Measurements from ENCODE around the gene FBXO30. TPM values are rescaled to one million over a fixed set of nuclear protein-coding genes. Genes with fewer than 3 reads are reported as not detected.

FBXO30 gene, protein sequence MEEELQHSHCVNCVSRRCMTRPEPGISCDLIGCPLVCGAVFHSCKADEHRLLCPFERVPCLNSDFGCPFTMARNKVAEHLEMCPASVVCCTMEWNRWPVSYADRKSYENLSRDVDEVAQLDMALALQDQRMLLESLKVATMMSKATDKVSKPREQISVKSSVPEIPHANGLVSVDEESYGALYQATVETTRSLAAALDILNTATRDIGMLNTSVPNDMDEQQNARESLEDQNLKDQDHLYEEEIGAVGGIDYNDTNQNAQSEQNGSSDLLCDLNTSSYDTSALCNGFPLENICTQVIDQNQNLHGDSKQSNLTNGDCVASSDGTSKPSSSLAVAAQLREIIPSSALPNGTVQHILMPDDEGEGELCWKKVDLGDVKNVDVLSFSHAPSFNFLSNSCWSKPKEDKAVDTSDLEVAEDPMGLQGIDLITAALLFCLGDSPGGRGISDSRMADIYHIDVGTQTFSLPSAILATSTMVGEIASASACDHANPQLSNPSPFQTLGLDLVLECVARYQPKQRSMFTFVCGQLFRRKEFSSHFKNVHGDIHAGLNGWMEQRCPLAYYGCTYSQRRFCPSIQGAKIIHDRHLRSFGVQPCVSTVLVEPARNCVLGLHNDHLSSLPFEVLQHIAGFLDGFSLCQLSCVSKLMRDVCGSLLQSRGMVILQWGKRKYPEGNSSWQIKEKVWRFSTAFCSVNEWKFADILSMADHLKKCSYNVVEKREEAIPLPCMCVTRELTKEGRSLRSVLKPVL
- total RNA-seq, result 12.1 TPM

DNA sequence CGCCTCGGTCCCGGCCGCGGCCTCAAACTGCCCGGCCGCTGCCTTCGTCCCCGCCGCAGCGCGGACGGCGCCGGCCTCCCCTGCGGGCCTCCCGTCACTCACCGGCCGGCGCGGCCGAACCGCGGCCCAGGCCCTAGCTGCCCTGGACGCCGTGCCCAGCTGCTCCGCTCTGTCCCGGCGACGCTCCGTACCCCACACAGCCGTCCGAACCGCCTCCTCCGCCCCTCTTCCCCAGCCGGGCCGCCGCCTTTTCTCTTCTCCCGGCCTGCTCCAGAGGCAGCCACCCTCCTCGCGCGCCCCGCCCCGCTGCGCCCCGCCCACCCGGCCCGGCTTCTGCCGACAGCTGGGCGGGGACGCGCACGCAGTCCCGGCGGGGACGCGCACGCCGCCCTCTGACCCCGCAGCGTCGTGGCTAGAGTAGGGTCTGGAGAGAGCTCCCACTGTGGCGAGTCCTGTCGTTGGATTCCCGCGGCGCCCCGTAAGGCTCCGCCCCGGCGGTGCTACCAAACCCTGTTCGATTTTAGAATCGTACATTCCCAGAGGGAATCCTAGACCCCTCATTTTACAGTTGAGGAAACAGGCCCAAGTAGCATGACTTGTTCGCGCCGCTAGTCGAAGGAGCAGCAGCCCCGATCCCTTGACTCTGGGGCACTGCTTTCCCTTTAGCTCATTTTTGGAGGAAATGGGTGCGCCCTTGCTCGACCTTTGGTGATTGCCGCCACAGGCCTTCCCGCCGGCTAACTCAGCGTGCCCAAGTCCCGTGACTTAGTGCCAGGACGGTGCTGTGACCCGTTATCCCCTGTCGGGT is at the start of gene FBXO30:
TSS of gene FBXO30 (minus strand) at position 295 of the 808 bp plus-strand sequence. CDS start 8,390 bp downstream, outside the sequence.
- peak; percentile 84 for DNase-seq (ENCODE audit: low spot score)

DNA sequence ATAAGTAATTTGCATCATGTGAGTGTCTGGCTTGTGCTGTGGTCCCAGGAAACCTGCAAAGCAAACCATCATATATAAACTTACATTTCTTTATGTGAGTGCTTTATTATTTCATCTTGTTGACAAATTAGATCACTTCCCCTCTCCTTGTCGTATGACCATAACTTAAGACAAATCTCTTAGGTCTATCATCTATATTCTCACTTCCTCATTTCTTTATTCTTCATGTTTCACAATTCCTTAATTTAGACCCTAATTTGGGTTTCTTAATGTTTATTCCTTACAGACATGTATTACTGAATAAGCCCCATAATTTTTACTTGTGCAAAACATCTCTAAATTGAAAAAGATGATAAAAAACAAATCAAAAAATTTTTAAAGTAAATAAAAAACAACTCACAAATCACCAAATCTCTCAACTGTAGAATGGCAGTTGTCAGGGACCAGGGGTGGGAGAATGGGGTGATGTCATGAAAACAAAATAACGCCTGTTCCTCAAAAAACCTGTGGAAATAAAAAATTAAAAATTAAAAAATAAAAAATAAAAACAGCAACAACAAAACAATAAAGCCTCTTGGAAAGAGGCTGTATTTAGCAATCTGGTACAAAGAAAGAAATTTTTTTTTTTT is 49.5 kb upstream of the FBXO30 start:
- DNase-seq (ENCODE audit: low spot score), result no peak

DNA sequence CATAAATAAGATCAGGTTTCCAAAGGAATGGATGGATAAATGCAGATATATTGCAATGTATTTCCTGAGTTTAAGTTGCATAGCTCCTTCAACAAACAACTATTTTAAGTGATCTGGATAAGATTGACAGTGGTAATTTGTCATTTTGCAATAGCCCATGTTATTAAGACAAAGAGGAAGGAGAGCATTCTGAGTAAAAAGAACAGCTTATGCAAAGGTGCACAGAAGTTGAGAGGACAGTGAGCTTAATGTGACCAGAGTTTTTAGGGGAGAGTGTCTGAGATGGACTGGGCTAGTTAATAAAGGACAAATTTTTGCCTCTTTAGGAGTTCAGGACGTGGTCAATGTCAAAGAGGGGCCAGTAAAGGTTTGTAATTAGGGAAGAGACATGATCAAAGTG is 48.8 kb upstream of the FBXO30 start:
- no peak for DNase-seq (ENCODE audit: low spot score)

DNA sequence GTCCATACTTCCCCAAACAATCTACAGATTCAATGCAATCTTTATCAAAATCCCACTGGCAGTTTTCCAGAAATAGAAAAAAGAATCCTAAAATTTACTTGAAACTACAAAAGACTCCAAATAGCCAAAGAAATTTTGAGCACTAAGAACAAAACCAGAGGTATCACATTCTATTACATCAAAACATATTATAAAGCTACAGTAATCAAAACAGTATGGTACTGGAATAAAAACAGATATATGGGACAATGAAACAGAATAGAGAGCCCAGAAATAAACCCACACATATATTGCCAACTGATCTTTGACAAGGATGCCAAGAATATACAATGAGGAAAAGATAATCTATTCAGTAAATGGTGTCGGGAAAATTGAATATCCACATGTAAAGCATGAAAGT is 46.0 kb upstream of the FBXO30 start:
- no peak for DNase-seq (ENCODE audit: low spot score)

DNA sequence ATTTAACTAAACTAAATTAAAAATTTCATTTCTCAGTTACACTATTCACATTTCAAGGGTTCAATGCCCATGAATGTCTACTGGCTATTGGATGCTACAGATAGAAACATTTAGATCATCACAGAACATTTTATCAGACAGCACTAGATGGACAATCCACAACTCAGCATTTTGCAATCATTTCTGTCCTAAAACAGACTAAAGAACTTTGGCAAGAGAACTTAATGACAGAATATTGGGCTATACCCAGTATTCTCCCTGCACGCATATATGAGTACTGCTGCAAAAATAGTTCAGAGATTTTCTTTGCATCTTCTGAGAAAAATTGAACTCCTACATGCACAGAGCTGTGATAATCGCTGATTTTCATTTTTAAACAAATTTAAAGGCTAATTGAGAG is 36.1 kb upstream of the FBXO30 start:
- DNase-seq (ENCODE audit: low spot score), result no peak

DNA sequence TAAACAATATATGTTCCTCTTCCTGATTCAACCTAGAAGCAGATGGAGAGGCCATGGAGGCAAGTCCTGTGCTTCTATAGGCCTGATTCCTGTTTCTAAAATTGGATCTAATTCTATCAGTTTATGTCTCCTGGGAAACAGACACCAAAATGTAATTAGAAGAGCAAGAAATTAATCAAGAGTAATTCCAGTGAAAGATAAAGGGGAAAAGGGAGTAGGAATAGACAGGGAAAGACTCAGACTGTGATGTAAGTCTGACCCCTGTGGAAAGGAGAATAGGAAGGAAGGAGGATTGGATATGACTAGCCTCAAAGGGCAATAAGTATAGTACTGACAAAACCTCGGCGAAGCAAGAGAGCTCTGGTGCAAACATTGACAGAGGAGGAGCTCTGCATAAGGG is 33.9 kb upstream of the FBXO30 start:
- no peak for DNase-seq (ENCODE audit: low spot score)

DNA sequence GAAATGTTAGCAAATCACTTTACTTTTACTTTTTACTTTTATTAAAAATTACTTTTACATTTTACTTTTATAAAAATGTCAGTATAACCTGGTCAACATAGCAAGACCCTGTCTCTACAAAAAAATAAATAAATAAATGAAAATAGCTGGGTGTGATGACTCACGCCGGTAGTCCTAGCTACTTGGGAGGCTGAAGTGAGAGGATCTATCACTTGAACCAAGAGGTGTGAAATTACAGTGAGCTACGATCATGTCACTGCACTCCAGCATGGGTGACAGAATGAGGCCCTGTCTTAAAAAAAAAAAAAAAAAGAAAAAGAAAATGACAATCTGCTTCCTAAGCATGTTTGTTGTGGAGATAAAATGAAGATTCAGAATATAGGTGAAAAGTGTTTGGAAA is 31.0 kb upstream of the FBXO30 start:
- no peak for DNase-seq (ENCODE audit: low spot score)

DNA sequence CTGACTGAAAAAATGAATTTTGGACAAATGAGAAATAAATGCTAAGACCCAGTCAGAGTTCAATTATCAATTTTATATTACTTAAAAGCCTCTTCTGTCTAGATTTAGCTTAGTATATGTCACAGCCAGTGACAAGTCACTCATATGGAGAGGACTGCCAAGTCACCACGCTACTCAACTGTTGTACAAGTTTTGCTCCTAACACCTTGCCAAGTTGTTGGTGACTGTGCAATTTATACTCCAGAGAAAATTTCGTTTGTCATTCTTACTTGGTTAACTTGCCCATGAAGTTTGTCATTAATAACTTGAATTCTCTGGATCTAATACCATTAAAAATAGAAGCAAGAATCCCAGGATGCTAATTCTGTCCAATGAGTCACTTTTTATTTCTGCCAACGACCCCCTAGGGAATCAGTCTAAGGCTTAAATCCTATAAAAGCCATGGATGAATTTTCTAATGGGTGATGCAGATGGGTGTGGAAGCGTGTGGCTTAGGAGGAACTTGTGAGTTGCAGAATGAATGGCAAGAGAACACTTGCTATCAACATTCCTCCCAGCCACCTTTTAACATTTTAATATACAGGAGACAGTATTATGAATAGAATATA is 30.4 kb upstream of the FBXO30 start:
- no peak for DNase-seq (ENCODE audit: low spot score)

DNA sequence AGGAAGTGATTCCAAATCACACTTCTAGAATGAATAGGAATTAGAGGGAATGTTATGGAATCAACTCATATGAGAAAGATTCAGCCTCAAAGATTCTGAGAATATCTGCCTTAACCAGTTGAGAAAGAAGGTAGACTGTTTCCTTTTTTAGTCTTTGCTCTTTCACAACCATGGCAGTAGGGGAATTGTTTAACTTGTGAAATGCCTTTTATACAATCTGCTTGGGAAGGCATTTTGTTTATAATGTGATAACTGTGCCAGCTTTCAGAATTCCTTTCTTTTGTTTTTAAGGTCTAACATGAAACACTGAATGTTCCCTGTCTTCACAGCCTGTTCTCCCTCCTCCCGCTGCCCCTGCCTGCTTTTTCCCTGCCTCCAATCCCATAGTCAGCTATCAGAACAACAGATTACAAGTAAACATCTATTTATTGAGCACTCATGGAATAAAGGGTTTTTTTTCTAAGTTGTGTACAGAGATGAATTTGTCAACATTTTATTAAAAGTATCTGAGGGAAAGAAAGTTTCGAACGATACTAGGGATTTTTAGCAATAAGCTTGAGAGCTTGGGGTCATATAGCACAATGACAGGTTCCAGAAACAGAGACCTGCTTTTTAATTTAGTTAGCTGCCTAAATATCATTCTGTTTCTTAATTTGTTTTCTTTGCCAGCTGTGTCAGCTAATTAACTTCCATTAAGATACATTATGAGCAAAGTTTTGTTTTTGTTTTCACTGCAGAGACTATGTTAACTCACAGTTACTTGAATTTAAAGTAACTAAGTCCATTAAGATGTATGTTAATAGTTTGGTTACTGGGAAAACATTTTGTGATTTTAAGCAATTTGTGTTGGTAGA is 28.3 kb upstream of the FBXO30 start:
- DNase-seq (ENCODE audit: low spot score), result no peak

DNA sequence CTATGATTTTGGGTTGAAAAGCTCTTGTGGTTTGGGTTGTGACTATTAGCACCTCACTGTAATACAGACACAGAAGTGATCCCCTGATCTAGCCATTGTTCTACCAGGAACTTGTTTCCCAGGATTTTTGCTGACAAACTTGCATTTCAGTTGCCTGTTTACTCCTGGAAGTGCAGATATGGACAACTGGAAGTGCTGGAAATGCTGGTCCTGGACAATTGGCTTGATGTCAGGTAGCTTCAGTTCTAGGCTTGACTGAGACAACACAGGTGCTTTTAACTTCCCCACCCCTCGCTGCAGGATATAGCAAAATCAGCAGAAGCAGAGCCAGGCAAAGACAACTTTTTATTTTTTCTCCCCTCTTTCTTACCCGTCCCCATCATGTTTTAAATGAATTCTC is 27.1 kb upstream of the FBXO30 start:
- DNase-seq (ENCODE audit: low spot score), result no peak

DNA sequence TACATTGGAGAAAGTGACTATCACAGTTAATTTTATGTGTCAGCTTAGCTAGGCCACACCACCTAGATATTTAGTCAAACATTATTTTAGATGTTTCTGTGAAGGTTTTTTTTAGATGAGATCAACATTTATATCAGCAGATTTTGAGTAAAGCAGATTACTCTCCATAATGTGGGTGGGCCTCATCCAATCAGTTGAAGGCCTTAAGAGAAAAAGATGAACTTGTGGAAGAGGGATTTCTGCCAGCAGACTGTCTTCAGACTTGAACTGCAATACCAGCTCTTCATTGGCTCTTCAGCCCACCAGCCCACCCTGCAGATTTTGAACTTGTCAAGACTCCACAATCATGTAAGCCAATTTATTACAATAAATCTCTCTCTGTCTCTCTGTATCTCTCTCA is 25.1 kb upstream of the FBXO30 start:
- no peak for DNase-seq (ENCODE audit: low spot score)

DNA sequence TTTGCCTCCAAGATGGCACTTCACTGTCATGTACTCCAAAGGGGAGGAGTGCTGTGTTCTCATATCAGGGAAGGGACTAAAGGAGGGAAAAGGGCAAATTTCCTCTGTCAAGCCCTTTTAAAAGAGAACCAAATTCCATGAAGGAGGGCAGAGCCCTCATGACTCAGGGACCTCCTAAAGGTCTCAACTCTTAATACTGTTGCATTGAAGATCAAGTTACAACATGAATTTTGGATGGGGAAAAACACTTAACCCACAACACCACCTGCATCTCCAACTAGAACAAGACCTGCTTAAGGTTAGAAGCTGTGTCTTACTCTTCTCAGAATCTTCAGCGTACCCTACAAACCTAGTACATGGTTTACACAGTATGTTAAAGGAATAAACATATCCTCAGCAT is 23.7 kb upstream of the FBXO30 start:
- DNase-seq (ENCODE audit: low spot score), result no peak

DNA sequence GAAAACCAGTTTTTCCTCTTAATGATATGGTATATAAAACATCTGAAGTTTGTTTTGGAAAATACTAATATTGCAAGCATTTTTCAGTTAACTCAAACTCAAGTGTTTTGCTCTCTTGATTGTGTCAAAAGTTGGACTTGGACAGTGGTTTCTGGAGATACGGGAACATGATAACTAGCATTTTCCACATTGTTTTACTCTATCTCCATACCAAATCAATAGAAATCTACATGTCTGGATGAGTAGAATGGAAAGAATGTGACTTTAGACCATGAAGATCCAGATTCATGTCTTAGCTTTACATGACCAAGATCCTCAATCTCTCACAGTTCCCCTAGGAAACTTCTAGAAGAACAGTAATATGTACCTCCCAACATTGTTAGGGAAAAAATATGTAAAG is 22.2 kb upstream of the FBXO30 start:
- DNase-seq (ENCODE audit: low spot score), result no peak

DNA sequence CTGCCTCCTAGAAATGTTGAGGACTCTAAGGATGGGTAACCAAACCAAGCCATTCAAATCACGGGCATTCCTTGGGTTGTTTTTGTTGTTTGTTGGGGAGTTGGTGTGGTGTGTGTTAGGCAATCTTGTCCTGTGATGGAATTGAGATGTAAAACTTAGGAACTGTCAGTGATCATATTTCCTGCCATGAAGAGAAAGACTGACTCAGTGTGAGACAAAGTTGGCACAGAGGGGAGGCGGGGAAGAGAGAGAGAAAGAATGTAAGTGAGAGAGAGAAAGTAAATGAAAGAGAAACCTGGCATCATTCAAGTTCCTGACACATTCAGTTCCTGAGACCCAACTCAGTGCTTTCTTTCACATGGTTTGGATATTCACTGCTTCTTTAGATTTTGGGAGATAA is 21.6 kb upstream of the FBXO30 start:
- no peak for DNase-seq (ENCODE audit: low spot score)

DNA sequence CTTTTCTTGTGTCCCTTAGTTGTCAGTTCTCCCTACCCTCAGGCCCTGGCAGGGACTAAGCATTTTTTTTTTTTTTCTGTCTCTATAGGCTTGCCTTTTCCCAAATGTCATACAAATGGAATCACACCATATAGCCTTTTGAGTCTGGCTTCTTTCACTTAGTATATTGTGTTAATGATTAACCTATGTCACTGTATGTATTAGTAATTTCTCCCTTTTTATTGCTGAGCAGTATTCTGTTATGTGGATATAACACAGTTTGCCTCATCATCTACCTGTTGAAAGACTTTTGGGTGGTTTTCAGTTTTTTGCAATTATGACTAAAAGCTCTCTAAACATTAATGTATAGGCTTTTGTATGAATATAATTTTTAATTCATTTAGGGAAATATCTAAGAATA is 16.0 kb upstream of the FBXO30 start:
- no peak for DNase-seq (ENCODE audit: low spot score)

DNA sequence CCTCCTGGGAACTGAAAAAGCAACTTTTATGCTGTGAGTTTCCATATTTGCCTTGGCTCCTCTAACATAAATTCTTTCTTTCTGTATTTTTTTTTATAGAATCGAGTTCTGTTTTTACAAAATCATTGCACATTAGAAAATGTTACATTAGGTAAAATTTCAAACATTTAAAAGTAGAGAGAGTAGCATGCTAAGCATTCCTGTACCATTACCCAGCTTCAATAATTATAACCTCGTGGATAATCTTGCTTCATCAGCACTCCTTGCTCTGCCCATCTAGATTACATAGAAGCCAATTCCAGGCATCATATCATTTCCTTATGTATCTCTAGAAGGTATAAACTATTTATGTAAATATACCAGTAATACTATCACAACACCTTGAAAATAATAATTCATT is 15.4 kb upstream of the FBXO30 start:
- DNase-seq (ENCODE audit: low spot score), result no peak

DNA sequence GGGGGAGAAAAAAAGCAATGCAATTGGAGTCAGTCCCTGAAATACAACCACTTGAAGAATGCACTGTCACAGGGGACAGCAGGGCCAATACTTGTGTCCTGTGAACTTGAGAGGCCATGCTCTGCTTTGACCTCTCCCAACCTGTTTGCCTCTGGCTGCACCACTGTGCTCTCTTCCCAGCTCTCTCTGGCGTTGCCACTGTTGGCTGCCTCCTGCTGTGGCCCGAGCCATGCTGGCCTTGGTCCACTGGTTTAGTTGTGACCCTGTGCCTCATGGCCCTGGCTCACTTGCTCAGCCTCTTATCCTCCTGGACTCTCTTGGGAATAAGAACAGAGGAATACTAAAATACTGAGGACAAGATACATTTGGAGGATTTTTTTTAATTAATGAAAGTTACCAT is 14.5 kb upstream of the FBXO30 start:
- no peak for DNase-seq (ENCODE audit: low spot score)

DNA sequence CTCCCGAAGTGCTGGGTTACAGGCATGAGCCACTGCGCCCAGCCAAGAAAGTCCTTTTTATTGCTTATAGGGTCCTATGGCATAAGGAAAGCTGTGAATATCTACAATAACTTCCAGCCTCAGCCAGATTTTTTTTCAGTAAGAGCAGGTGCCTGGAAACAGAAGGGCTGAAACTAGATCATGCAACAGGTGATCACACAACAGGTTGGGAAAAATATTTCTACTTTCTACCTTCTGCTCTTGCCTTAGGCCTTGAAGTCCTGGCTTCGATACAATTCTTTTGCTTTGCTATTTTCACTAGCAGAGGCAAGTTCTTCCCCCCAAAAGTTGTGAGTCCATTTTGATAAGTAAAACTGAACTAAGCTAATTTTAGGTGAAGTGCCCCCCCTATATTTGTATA is 9.7 kb upstream of the FBXO30 start:
- no peak for DNase-seq (ENCODE audit: low spot score)

DNA sequence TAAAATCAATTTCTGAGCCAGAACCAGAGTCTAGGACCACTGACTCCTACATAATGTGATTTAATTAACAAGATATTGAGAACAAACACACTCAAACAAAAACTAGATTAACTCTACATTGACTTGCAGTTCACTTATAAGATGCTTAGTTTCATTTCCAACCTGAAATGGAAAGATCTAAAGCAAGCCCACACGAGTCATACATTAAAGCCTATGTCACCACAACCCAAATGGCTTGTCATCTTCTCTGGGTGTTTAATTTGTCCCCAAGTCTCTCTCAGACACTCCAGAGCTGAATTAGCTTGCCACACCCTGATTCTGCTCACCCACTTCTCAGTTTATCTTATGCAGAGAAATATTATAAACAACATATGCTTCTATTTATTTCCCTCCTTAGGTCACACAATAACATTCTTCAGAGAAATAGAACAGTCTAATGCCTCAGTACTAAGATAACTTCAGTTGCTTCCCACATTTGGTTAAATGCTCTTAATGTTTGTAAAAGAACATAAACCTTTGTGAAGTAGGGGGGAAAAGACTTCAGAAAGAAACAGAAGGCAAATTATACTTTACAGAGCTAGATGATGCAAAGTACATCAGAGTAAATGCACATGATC is 8.8 kb upstream of the FBXO30 start:
- DNase-seq (ENCODE audit: low spot score), result no peak

DNA sequence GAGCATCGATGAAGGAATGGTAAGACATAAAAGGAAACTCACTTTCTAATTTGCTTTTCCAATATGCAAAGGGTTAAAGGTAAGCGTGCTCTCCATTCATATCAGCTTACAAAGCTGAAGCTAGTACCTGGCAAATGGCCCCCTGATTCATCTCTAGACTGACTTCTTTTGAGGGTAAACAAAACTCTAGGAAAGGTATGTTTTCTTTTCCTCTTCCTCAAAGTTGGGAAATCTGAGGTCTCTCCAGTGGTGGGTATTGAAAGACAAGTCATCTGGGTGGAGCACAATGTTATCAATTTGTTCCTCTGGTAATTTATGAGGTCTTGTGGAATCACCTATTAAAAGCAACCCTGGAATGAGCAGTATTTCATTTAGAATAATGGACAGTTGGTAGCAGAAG is 7.9 kb upstream of the FBXO30 start:
- DNase-seq (ENCODE audit: low spot score), result no peak

Data from ureter (tissue), 1 donor.